Hepatocyte (in vitro differentiated cells): Measurements from ENCODE around the gene CRABP1. TPM values are rescaled to one million over a fixed set of nuclear protein-coding genes. Genes with fewer than 3 reads are reported as not detected.

Experiments
- DNase-seq: peaks from one replicate; pipeline ENCODE4 v3.0.0-alpha.2; 2016; ENCODE audit warnings: low spot score
- H2AFZ ChIP-seq: fragments of 200-600 bp; sonication (generic); 2 replicates; pipeline ENCODE4 v1.6.0; 2016; ENCODE audit warnings: antibody characterized with exemption, mild to moderate bottlenecking
- H3K27ac ChIP-seq: fragments of 200-600 bp; sonication (generic); 2 replicates; pipeline ENCODE4 v1.5.1; 2016; ENCODE audit warnings: mild to moderate bottlenecking
- H3K27me3 ChIP-seq: fragments of 200-600 bp; sonication (generic); 2 replicates; pipeline ENCODE4 v1.6.1; 2016
- H3K36me3 ChIP-seq: fragments of 200-600 bp; sonication (generic); replicated peaks from 2 replicates; pipeline ENCODE4 v1.5.1; 2016; ENCODE audit warnings: low read depth; ENCODE audit not compliant: insufficient read depth
- H3K4me1 ChIP-seq: fragments of 200-600 bp; sonication (generic); 2 replicates; pipeline ENCODE4 v1.5.1; 2016; ENCODE audit warnings: mild to moderate bottlenecking, moderate library complexity; ENCODE audit not compliant: insufficient read depth
- H3K4me2 ChIP-seq: fragments of 200-600 bp; sonication (generic); 2 replicates; pipeline ENCODE4 v1.6.0; 2016
- H3K4me3 ChIP-seq: fragments of 200-600 bp; sonication (generic); 2 replicates; pipeline ENCODE4 v1.5.1; 2016; ENCODE audit warnings: mild to moderate bottlenecking
- H3K79me2 ChIP-seq: fragments of 200-600 bp; sonication (generic); 2 replicates; pipeline ENCODE4 v1.6.0; 2017; ENCODE audit warnings: mild to moderate bottlenecking
- H3K9me2 ChIP-seq: fragments of 200-600 bp; sonication (generic); replicated peaks from 2 replicates; pipeline ENCODE4 v1.6.0; 2017; ENCODE audit warnings: mild to moderate bottlenecking; ENCODE audit not compliant: insufficient read depth
- H3K9me3 ChIP-seq: fragments of 200-600 bp; sonication (generic); 2 replicates; pipeline ENCODE4 v1.5.1; 2016; ENCODE audit warnings: low read depth, mild to moderate bottlenecking
- H4K20me1 ChIP-seq: fragments of 200-600 bp; sonication (generic); 2 replicates; pipeline ENCODE4 v1.6.0; 2016; ENCODE audit warnings: mild to moderate bottlenecking; ENCODE audit not compliant: insufficient read depth, poor library complexity, severe bottlenecking
- EZH2 ChIP-seq: fragments of 200-600 bp; sonication (generic); IDR thresholded peaks from 2 replicates; pipeline ENCODE4 v1.6.1; 2016; ENCODE audit warnings: antibody characterized with exemption, mild to moderate bottlenecking, borderline replicate concordance
- EZH2phosphoT487 ChIP-seq: fragments of 200-600 bp; sonication (generic); IDR thresholded peaks from one replicate; pipeline ENCODE4 v1.6.1; 2018; ENCODE audit warnings: antibody characterized with exemption, mild to moderate bottlenecking, low read depth, moderate library complexity; ENCODE audit not compliant: unreplicated experiment, severe bottlenecking
- WGBS: methylation state at CpG from one replicate; pipeline ENCODE4 v1.1.6; 2016; ENCODE audit warnings: low lambda C conversion rate; ENCODE audit errors: missing lambda C conversion rate; 5-methylcytosine and 5-hydroxymethylcytosine counted together
- polyA plus RNA-seq: library from polyadenylated mRNA; unstranded; fragments of >200 nt; fragmentation: Nextera tagmentation; extraction: Ambion mirVana; gene quantifications from 2 replicates; pipeline ENCODE4 v1.2.1, GENCODE V29; 2016
- total RNA-seq: library from RNA; depleted of rRNA; stranded (reverse); fragments of >200 nt; gene quantifications from 2 replicates; pipeline ENCODE4 v1.2.3, GENCODE V29; 2014
- TF ChIP-seq, protein P1 (sequence below): fragments of 200-600 bp; sonication (generic); IDR thresholded peaks from 2 replicates; pipeline ENCODE4 v1.5.1; 2016; ENCODE audit warnings: antibody characterized with exemption, mild to moderate bottlenecking; ENCODE audit not compliant: poor library complexity

Gene CRABP1
- total and polyA plus RNA-seq, 2 experiments from 2014 or later: 140 to 179 TPM

DNA sequence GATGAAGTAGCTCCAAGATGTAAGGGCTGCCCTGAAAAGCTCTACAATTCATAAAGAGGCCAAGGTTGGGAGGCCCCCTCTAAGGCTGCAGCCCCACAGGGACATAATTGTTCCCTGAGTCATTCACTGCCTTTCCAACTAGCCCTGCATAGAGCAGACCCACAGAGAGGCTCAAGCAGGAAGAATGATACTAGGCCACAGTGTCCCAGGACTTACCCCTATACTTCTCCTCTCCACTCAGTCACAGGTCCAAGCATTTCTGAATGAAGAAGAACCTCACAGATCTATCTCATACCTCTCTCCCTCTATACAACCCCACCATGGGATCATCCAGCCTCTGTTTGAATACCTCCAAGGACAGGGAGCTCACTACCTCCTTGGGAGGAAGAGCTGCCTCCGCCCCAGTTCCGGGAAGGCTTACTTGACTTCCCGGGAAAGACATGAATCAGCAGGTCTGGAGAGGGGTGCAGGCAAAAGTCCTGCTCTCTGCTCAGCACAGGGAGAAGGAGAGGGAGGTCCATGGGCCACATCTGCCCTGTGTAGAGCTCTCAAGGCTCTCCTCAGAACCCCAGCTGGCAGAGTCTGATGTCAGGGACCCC, 33.9 kb upstream of the CRABP1 start:
- Histone ChIP-seq H3K4me1 (peaks cover 10% of the 10 kb centered on the region), H3K36me3 (no peaks in the 10 kb centered on the region), H3K4me3 (no peak overlapping the region), H3K79me2 (no peaks in the 10 kb centered on the region), H3K27ac (peak overlapping the region; percentile 84), H4K20me1 (no peaks in the 10 kb centered on the region), H3K9me2 (no peaks in the 10 kb centered on the region), H3K9me3 (no peaks in the 10 kb centered on the region), H2AFZ (no peak overlapping the region), H3K27me3 (no peaks in the 10 kb centered on the region), H3K4me2 (peak overlapping the region; percentile 27)
- TF ChIP-seq EZH2phosphoT487: no peak
- TF ChIP-seq, protein P1, sequence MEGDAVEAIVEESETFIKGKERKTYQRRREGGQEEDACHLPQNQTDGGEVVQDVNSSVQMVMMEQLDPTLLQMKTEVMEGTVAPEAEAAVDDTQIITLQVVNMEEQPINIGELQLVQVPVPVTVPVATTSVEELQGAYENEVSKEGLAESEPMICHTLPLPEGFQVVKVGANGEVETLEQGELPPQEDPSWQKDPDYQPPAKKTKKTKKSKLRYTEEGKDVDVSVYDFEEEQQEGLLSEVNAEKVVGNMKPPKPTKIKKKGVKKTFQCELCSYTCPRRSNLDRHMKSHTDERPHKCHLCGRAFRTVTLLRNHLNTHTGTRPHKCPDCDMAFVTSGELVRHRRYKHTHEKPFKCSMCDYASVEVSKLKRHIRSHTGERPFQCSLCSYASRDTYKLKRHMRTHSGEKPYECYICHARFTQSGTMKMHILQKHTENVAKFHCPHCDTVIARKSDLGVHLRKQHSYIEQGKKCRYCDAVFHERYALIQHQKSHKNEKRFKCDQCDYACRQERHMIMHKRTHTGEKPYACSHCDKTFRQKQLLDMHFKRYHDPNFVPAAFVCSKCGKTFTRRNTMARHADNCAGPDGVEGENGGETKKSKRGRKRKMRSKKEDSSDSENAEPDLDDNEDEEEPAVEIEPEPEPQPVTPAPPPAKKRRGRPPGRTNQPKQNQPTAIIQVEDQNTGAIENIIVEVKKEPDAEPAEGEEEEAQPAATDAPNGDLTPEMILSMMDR: no peak
- TF ChIP-seq EZH2: no peak
- WGBS: 93% methylated on average over 3 of the region's 3 CpGs
- peak; percentile 52 for DNase-seq

GRCh38 chr15:78307976-78308375, 32.2 kb upstream of the CRABP1 start:
- peak overlapping the region; percentile 16 for H2AFZ ChIP-seq
- no peak overlapping the region for H3K4me3 ChIP-seq
- H3K27ac ChIP-seq: no peak overlapping the region
- H3K27me3 ChIP-seq: no peaks in the 10 kb centered on the region
- H3K36me3 ChIP-seq: no peaks in the 10 kb centered on the region
- H3K9me3 ChIP-seq: no peaks in the 10 kb centered on the region
- no peak for DNase-seq
- H3K4me1 ChIP-seq: peaks cover 10% of the 10 kb centered on the region
- no peaks in the 10 kb centered on the region for H3K79me2 ChIP-seq
- no peaks in the 10 kb centered on the region for H3K9me2 ChIP-seq
- TF ChIP-seq EZH2phosphoT487 (no peak), EZH2 (no peak)
- TF ChIP-seq, protein P1: no peak
- 86% methylated on average over 6 of the region's 6 CpGs for WGBS
- no peak overlapping the region for H3K4me2 ChIP-seq
- no peaks in the 10 kb centered on the region for H4K20me1 ChIP-seq

DNA sequence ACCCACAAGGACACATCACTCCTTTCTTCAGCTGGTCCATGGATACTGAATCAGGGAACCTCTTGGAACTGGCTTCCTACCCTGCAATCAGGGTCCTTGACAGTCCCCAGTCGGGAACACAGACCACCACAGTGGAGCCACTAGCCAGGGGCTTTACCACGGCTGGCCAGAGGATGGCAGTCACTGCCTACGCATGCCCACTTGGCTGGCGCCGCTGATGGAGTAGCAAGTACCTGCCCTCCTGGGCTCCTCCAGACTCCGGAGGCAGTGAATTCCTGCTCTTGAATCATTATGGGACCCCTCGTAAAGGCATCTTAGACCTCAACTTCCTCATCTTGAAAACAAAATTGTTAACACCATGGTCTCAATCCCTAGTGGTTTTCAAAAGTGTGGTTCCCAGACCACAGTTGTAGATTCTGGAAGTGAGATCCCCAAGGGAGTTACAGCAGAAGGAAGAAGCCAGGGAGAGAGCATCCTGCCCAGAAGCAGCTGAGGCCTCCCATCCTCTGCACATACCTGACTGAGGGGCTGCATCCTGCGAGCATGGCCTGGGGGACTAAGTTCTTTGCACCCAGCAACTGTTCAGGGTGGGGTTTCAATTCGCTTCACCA, 31.6 kb upstream of the CRABP1 start:
- WGBS: 18% methylated on average over 9 of the region's 9 CpGs

More for the DNA sequence above, 31.6 kb upstream of the CRABP1 start:
- TF ChIP-seq, protein P1: peak; percentile 94
- TF ChIP-seq EZH2: no peak
- TF ChIP-seq EZH2phosphoT487: no peak
- Histone ChIP-seq H4K20me1 (no peaks in the 10 kb centered on the region), H3K4me1 (peaks cover 10% of the 10 kb centered on the region), H3K9me3 (no peaks in the 10 kb centered on the region), H3K27me3 (no peaks in the 10 kb centered on the region), H3K4me2 (peak overlapping the region; percentile 7), H3K9me2 (no peaks in the 10 kb centered on the region), H3K36me3 (no peaks in the 10 kb centered on the region), H3K79me2 (no peaks in the 10 kb centered on the region), H3K27ac (no peak overlapping the region), H3K4me3 (no peak overlapping the region), H2AFZ (peak overlapping the region; percentile 16)
- DNase-seq: peak; percentile 90
